ENCODE results near the gene LHFPL3. TPM values are rescaled to one million over a fixed set of nuclear protein-coding genes. Genes with fewer than 3 reads are reported as not detected.

Gene LHFPL3
- total and polyA plus RNA-seq, 9 of the 15 experiments (the other 6 are each of a cell fraction or from before 2014, with no cell fraction given), result 0.21 to 0.52 TPM; not detected in 7

GRCh38 chr7:104850374-104850773, 522.0 kb downstream of the LHFPL3 start:
- BruUV-seq (replicated peaks), result no TSS peak
- 0% methylated on average over 1 of the region's 1 CpG for WGBS (ENCODE audit: insufficient coverage, low coverage, missing lambda C conversion rate)
- no peak overlapping the region for H3K9ac ChIP-seq (ENCODE audit: insufficient read depth in 1 of 2, low read depth in 2 of 2, low read length in 2 of 2)
- in situ Hi-C loops (cut with MboI) (no loop called here), intact Hi-C loops (cut with micrococcal nuclease) (no loop called here)
- H2AFZ ChIP-seq (ENCODE audit: low read depth, low read length), result no peak overlapping the region
- no peaks in the 10 kb centered on the region; the same call in 1 of the 2 replicates for H4K20me1 ChIP-seq (replicated peaks; ENCODE audit: control insufficient read depth, insufficient read depth, low read length)
- H3K27ac ChIP-seq (ENCODE audit: extremely low read depth, low read depth, low read length), result no peak overlapping the region
- no peak overlapping the region for H3K4me2 ChIP-seq (ENCODE audit: insufficient read depth, low read length)
- POLR2A ChIA-PET, result no interaction called here
- DNase-seq (ENCODE audit: extremely low read depth in 1 of 4, low spot score in 3 of 4), result no peak
- no peaks in the 10 kb centered on the region for H3K79me2 ChIP-seq (ENCODE audit: control insufficient read depth, insufficient read depth, low read length)
- H3K4me1 ChIP-seq (replicated peaks in 1 of 2; ENCODE audit: control insufficient read depth in 2 of 2, insufficient read depth in 2 of 2, low read length in 2 of 2), result no peaks in the 10 kb centered on the region
- TF ChIP-seq ZNF512 (tag; IDR thresholded peaks at IDR 0.05) (no peak), HNRNPH1 (optimal IDR thresholded peaks at IDR 0.05; ENCODE audit: low read depth, low read length) (no peak), ZNF57 (CRISPR knock-in tag; IDR thresholded peaks at IDR 0.05) (no peak), ZNF239 (CRISPR knock-in tag; IDR thresholded peaks at IDR 0.05) (no peak), FUS (optimal IDR thresholded peaks at IDR 0.05; ENCODE audit: low read depth, low read length) (no peak), ZNF212 (CRISPR knock-in tag; IDR thresholded peaks at IDR 0.05) (no peak), THRAP3 (IDR thresholded peaks at IDR 0.05; ENCODE audit: borderline replicate concordance) (no peak), SLC30A9 (CRISPR knock-in tag; IDR thresholded peaks at IDR 0.05) (no peak), RFX7 (CRISPR knock-in tag; IDR thresholded peaks at IDR 0.05) (no peak), ZNF316 (IDR thresholded peaks at IDR 0.05) (no peak), ZHX1 (conservative IDR thresholded peaks at IDR 0.05; ENCODE audit: low read length) (no peak), HOXB6 (CRISPR knock-in tag; IDR thresholded peaks at IDR 0.05; ENCODE audit: borderline replicate concordance) (no peak), MEF2D (tag; conservative IDR thresholded peaks at IDR 0.05; ENCODE audit: low read depth) (no peak), ZNF121 (CRISPR knock-in tag; conservative IDR thresholded peaks at IDR 0.05) (no peak), NFXL1 (CRISPR knock-in tag; IDR thresholded peaks at IDR 0.05) (no peak)
- ATAC-seq, result no peak
- no peak overlapping the region for H3K4me3 ChIP-seq
- FAIRE-seq, result no peak
- CTCF ChIA-PET (ENCODE audit: low intra/inter-chr PET ratio), result no interaction called here
- no peaks in the 10 kb centered on the region for H3K9me1 ChIP-seq (ENCODE audit: control insufficient read depth, insufficient read depth, low read length)
- peaks cover 20 to 24% of the 10 kb centered on the region in 2 experiments for H3K27me3 ChIP-seq (ENCODE audit: control insufficient read depth in 2 of 2, insufficient read depth in 2 of 2, low read length in 2 of 2)
- H3K9me3 ChIP-seq (replicated peaks; ENCODE audit: control insufficient read depth, insufficient read depth, low read depth, low read length), result no peaks in the 10 kb centered on the region
- H3K36me3 ChIP-seq (ENCODE audit: control insufficient read depth, insufficient read depth, low read length), result no peaks in the 10 kb centered on the region

Data from K562 (cell line).